Motor neuron (in vitro differentiated cells): ENCODE measurements around the gene GGTLC2. TPM values are rescaled to one million over a fixed set of nuclear protein-coding genes. Genes with fewer than 3 reads are reported as not detected.
"Not testable (repeated sequence)": the region's sequence is repeated elsewhere in the genome, so short reads cannot be mapped to it uniquely, and the experiment has no call there.

Experiments used
- ATAC-seq, 8 experiments: fragments of 200-7000 bp; cut with Tn5 transposase; replicated peaks in 6 of 8; 2 replicates each; pipeline ENCODE4 v1.8.0; 2021; ENCODE audit warnings: mild to moderate bottlenecking in 8 of 8, moderate library complexity in 8 of 8
- H3K27ac ChIP-seq, 2 donors: fragments of 250-450 bp; sonication (Bioruptor Pico); 2 replicates each; pipeline ENCODE4 v1.9.0; 2021; ENCODE audit warnings: antibody characterized with exemption in 2 of 2, mild to moderate bottlenecking in 2 of 2, moderate library complexity in 1 of 2
- H3K4me1 ChIP-seq, 2 donors: fragments of 250-450 bp; sonication (Bioruptor Pico); replicated peaks in 1 of 2; 2 replicates each; pipeline ENCODE4 v1.6.1; 2021; ENCODE audit warnings: antibody characterized with exemption in 2 of 2, mild to moderate bottlenecking in 2 of 2, moderate library complexity in 1 of 2
- H3K4me3 ChIP-seq, 5 donors: fragments of 250-450 bp; sonication (Bioruptor Pico); 2 replicates each; pipeline ENCODE4 v1.9.0; 2021; ENCODE audit warnings: antibody characterized with exemption in 5 of 5, mild to moderate bottlenecking in 5 of 5, moderate library complexity in 4 of 5
- WGBS, 10 experiments: fragments of 450-650 bp; shearing (Covaris generic); methylation state at CpG; one replicate each; pipeline ENCODE4 v1.0.0; 2022; 5-methylcytosine and 5-hydroxymethylcytosine counted together
- in situ Hi-C, 9 experiments: fragments of 400-800 bp; cut with MboI; loops; one replicate each; pipeline ENCODE4 v1.15.0; 2021; ENCODE audit warnings: low sequenced_read_pairs in 9 of 9, low pct_unique_long_range_greater_than_20kb in 2 of 9; ENCODE audit not compliant: unreplicated experiment in 9 of 9
- total RNA-seq, 8 experiments: library from RNA; unstranded; fragments of 300-600 nt; gene quantifications; 2 replicates each; pipeline versions ENCODE4 v1.2.3 to v1.2.4, GENCODE V29; 2022

The GGTLC2 gene
- total RNA-seq, 8 experiments from 2014 or later = not detected

DNA sequence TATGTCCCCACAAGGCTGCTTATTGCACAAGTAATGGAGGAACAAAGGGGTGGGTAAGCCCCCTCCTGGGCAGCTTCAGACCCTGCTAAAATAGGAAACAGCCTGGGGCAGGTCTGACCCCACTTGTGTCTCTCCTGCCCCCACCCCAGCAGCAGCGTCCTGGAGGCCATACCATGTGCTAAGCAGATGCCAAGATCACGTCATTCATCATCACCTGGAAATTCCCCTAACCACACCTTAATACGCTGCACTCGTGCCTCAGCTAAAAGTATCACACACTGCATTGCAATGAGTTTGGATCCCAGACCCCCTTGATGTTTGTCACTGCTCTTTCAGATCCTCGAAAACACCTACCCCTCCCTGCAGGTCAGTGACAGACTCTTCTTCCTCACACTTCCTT, 27.8 kb upstream of the GGTLC2 start:
- Histone ChIP-seq H3K4me1 (no peaks in the 10 kb centered on the region), H3K4me3 (no peak overlapping the region), H3K27ac (peak overlapping the region; percentile 36 to 66)
- peak in 3 of 8 experiments; percentile 32 to 88 (median 65) for ATAC-seq
- in situ Hi-C loops = no loop called here
- WGBS, 10 experiments = 0 to 78% (median 0%) methylated on average over 1 to 5 of the region's 5 CpGs; no CpG with 5 or more reads in 3 of the 10 experiments

DNA sequence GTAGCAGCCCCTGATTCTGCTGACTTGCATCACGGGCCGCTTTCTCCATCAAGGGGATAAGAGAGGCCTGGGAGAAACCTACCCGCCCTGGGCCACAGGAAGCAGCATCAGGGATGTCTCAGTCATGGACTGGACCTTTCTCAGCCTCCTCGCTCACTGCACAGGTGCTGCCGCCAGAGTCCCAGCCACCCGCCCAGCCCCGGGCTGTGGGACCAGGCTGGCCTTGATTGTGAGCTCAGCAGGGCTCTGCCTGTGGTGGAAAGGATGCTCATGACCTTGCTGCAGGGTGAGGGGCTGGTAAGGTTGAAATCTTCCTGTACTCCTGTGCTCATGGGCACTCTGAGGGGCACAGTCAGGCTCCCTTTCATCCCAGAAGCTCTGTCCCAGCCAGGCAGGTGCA, 26.0 kb upstream of the GGTLC2 start:
- 40 to 58% (median 52%) methylated on average over 1 to 4 of the region's 7 CpGs; no CpG with 5 or more reads in 6 of the 10 experiments for WGBS, 10 experiments
- ATAC-seq = no peak
- Histone ChIP-seq H3K27ac (peak overlapping the region; percentile 37 to 39), H3K4me3 (no peak overlapping the region), H3K4me1 (no peaks in the 10 kb centered on the region)
- in situ Hi-C loops = no loop called here

DNA sequence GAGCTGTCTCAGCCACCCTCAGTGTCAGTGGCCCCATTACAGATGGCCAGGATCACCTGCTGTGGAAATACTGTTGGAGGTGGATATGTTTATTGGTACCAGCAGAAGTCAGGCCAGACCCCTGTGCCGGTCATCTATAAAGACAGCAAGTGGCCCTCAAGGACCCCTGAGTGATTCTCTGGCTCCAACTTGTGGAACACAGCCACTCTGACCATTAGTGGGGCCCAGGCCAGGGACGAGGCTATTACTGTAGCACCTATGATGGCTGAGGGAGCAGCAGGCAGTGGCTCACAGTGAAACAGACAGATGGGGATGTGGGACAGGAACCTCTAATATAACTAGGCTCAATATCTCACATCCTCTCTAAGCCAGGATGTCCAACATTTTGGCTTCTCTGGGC, 25.5 kb upstream of the GGTLC2 start:
- Histone ChIP-seq H3K27ac (peak overlapping the region in 1 of 2 donors; percentile 30), H3K4me3 (no peak overlapping the region), H3K4me1 (no peaks in the 10 kb centered on the region)
- WGBS, 10 experiments = 80% methylated on average over 1 of the region's 2 CpGs; no CpG with 5 or more reads in 7 of the 10 experiments
- in situ Hi-C loops = no loop called here
- no peak for ATAC-seq

DNA sequence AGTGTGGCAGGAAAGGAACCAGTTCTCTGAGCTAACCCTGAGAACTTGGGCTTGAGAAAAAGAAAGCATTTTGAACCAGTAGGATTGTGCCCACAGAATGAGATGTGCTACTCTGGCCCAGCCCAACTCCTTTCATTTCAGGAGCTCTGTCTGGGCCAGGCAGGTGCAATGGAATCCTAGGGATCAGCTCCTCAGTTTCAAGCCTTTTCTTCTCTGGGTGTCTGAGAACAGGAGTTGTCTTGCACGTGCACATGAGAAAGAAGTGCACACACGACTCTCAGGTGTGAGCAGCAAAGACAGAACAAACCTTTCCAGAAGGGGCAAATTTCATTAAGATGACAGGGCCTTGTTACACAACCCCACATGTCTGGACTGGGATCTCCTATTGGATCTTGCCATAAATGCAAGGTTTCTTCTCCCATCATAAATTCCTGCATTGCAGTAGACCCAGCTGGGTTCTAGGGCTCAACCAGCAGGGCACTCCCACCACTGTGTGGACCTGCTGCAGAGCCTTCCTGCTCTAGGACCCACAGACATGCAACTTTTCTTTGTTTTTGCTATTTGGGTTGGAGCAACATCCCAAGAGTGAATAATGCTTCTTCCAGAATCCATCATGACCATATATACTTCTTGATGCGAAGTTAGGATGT, 24.5 kb upstream of the GGTLC2 start:
- Histone ChIP-seq H3K4me3 (no peak overlapping the region), H3K4me1 (no peaks in the 10 kb centered on the region), H3K27ac (peak overlapping the region; percentile 41 to 55)
- no peak for ATAC-seq
- 0 to 64% (median 30%) methylated on average over 1 to 3 of the region's 3 CpGs; no CpG with 5 or more reads in 3 of the 10 experiments for WGBS, 10 experiments
- in situ Hi-C loops = no loop called here

DNA sequence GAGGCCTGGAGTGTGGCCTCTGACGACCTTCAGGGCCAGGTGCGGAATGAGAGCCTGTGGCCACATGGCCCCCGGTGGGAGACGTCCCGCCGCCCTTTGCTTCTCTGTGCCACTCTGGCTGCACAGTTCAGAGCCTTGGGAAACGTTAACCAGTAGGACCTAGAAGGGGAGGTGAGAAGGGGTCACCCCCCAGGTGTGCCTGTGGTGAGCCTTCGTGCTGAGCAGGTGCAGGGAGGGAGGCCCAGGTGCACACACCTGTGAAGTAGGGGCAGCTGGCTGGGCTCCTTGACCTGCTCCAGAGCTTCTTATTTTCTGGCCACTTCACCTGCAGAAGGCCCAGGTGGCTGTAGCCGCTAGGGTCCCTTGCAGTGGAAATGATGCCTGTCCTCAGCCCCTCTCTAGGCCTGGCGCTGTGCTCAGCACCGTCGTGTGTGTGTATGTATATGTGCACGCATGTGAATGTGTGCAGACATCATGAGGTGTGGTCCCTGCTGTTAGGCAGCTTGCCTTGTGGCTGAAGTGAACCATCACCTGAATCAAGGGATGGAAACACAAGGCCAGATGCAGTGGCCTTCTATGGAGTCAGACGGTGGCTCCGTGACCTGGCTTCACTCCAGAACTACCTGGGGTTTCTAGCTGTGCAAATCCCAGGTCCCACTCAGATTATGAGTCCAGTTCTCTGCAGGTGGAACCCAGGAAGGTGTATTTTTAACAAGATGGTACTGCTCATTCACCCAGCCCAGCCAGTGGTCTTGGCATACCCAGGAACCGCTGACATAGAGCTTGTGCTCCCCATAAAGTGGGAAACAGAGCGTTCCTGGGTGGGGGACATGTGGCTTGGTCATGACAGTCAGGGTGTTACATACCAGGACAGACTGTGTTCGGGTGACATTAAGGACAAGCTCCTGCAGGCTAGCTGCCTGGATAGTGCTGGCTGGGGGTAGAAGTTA, 15.6 kb upstream of the GGTLC2 start:
- WGBS, 10 experiments = 20 to 100% methylated on average over 1 of the region's 18 CpGs; no CpG with 5 or more reads in 8 of the 10 experiments
- H3K4me1 ChIP-seq, H3K4me3 ChIP-seq, in situ Hi-C loops, H3K27ac ChIP-seq, ATAC-seq: not testable (repeated sequence)

DNA sequence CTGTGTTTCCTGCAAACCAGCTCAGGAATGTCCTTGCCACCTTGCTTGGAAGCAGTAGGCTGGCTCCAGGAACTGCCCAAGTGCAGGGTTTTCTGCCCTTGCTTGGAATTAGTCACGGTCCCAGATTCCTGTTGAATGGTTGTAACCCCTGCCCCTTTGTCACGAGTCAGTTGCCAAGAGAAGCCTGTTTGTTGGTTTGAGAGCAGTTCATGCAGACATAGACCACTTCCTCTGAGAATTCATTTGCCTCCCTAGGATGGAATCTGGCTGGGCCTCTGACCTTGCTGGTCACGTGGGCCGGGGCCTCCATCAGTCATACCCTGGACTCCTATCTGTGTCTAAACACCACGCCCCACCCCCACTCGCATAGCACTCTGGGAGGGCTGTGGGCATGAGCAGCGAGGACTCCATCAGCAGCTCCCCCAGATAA, 13.2 kb upstream of the GGTLC2 start:
- no CpG with 5 or more reads among the region's 7 CpGs for WGBS, 10 experiments
- H3K4me1 ChIP-seq, H3K4me3 ChIP-seq, in situ Hi-C loops: not testable (repeated sequence)
- peak overlapping the region; percentile 39 to 77 for H3K27ac ChIP-seq
- ATAC-seq = peak in 5 of 8 experiments; percentile 86 to 91 (median 88)

DNA sequence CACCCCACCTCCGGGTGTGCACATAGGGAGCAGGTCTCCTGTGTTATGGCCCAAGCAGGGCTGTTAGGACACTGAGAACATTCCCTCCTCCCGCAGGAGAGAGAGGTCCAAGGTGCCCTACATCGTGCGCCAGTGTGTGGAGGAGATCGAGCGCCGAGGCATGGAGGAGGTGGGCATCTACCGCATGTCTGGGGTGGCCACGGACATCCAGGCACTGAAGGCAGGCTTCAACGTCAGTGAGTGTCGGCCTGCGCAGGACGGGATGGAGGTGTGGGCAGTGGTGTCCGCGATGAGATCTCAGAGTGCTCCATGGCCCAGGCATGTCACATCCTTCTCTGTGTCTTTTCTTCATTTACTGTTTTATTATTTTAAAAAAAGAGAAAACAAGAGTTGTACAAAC, 12.2 kb upstream of the GGTLC2 start:
- H3K4me3 ChIP-seq, in situ Hi-C loops, ATAC-seq, H3K27ac ChIP-seq, H3K4me1 ChIP-seq: not testable (repeated sequence)
- WGBS, 10 experiments = no CpG with 5 or more reads among the region's 15 CpGs

DNA sequence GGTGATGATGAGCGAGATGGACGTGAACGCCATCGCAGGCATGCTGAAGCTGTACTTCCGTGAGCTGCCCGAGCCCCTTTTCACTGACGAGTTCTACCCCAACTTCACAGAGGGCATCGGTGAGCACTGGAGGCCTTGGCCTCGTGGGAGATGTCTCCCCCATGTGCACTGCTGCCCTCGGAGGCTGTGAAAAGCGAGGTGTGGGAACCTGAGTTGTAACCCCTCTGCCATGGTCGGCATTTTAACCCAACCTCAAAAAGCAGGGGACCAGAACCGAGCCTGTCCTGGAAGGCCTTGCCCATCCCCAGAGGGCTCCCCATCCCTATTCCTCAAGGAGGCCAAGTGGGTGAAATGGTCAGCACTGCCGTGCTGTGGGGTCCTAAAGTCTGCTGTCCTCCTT, 10.9 kb upstream of the GGTLC2 start:
- H3K27ac ChIP-seq = peak overlapping the region in 1 of 2 donors; percentile 44
- H3K4me3 ChIP-seq, in situ Hi-C loops, ATAC-seq, H3K4me1 ChIP-seq: not testable (repeated sequence)
- WGBS, 10 experiments = 0% methylated on average over 1 of the region's 14 CpGs; no CpG with 5 or more reads in 9 of the 10 experiments

DNA sequence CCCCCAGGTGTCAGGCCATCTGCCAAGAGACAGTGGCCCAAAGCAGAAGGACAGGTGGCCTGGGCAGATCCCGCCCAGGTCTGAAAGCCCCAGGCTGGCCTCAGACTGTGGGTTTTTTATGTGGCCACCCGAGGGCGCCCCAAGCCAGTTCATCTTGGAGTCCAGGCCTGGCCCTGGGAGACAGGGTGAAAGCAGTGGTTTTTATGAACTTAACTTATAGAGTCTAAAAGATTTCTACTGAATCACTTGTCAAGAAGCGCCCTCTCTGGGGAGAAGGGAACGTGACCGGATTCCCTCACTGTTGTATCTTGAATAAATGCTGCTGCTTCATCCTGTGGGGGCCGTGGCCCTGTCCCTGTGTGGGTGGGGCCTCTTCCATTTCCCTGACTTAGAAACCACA, 8.2 kb upstream of the GGTLC2 start:
- no CpG with 5 or more reads among the region's 7 CpGs for WGBS, 10 experiments
- ATAC-seq, H3K4me3 ChIP-seq, H3K4me1 ChIP-seq, H3K27ac ChIP-seq, in situ Hi-C loops: not testable (repeated sequence)

DNA sequence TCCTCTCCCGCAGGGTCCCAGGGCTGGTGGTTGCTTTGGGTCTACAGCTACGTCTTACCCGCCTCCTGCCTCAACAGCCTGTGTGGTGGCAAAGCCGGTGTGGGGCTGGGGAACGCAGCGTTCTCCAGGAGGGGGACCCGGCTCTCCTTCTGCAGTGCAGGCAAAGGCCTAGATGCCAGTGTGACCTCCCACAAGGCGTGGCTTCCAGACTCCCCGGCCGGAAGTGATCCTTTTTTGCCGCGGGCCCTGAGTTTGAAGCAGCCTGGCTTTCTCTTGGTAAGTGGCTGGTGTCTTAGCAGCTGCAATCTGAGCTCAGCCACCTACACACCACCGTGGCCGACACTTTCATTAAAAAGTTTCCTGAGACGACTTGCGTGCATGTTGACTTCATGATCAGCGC, 6.1 kb upstream of the GGTLC2 start:
- no CpG with 5 or more reads among the region's 17 CpGs for WGBS, 10 experiments

DNA sequence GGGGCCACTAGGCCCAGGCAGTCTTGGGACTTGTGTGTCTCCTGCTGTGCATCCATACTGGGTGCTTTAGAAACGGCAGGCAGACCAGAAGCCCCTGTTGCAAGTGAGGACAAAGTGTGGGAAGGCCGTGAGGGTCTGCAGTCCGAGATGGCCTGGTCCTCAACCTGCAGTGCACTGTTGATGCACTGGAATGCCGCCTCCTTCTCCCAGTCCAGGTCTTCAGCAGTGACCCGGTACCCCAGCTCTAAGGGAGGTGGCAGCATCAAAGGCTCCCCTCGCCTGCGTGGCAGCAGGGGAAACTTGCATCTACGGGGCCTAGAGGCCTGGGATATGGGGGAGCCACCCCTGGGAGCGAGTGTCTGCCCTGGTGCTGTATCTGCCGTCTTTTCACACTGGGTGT, 2.2 kb upstream of the GGTLC2 start:
- ATAC-seq = not testable (repeated sequence)
- WGBS, 10 experiments = no CpG with 5 or more reads among the region's 10 CpGs

More for the DNA sequence above, 6.1 kb upstream of the GGTLC2 start:
- H3K4me3 ChIP-seq, H3K4me1 ChIP-seq, H3K27ac ChIP-seq, ATAC-seq, in situ Hi-C loops: not testable (repeated sequence)

DNA sequence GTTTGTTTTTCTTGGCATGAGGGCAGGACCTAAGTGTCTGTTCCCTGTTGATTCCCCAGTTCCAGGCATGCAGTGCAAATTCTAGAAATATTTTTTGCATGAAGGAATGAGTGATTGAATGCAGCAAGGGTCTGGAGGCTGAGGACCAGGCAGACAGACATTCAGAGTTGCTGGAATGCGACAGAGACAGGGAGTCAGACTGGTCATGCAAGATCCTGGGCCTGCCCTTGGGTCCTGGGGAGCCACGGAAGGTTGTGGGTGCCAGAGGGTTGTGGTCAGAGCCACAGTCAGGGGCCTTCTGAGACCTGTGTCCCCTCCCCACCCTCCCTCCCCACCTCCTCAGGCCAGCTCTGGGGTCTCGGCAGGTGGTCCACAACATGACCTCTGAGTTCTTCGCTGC, 1.6 kb downstream of the GGTLC2 start:
- H3K27ac ChIP-seq, in situ Hi-C loops, H3K4me1 ChIP-seq, H3K4me3 ChIP-seq, ATAC-seq: not testable (repeated sequence)
- WGBS, 10 experiments = no CpG with 5 or more reads among the region's 4 CpGs

More for the DNA sequence above, 2.2 kb upstream of the GGTLC2 start:
- H3K4me1 ChIP-seq, H3K27ac ChIP-seq, in situ Hi-C loops, H3K4me3 ChIP-seq: not testable (repeated sequence)

DNA sequence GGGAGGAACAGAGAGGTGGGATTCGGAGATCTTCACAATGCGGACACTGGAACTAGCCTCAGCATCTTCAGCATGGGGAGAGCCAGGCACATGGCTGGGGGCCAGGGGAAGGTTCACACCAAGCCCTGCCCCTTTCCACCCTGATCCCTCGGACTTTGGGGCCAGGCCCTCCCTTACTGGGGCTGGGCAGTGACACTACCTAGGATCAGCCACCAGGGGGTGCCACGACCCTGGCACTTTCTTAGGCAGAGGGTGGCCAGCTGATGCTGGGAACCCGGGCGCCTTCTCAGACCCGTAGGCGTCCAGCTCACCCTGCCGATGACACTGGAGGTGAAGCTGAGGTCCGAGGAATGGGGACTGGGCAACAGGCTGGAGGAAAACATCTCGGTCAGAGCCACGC, 3.5 kb downstream of the GGTLC2 start:
- WGBS, 10 experiments = no CpG with 5 or more reads among the region's 12 CpGs
- in situ Hi-C loops, H3K4me1 ChIP-seq, H3K27ac ChIP-seq, ATAC-seq, H3K4me3 ChIP-seq: not testable (repeated sequence)
